Smooth muscle cell (in vitro differentiated cells): ENCODE data around the gene WHRN. TPM values are rescaled to one million over a fixed set of nuclear protein-coding genes. Genes with fewer than 3 reads are reported as not detected.

Experiments
- DNase-seq: peaks from one replicate; lab custom pipeline; 2025; ENCODE audit not compliant: unreplicated experiment; lab: John Stamatoyannopoulos, UW
- H2AFZ ChIP-seq: fragments of 200-600 bp; sonication (generic); 2 replicates; pipeline ENCODE4 v1.6.0; 2016; ENCODE audit warnings: antibody characterized with exemption, low read depth, mild to moderate bottlenecking
- H3F3A ChIP-seq: fragments of 200-600 bp; sonication (generic); 2 replicates; pipeline ENCODE4 v1.6.0; 2017; ENCODE audit warnings: antibody characterized with exemption, low read depth
- H3K27ac ChIP-seq: fragments of 200-600 bp; sonication (generic); 2 replicates; pipeline ENCODE4 v1.5.1; 2016; ENCODE audit warnings: low read depth, mild to moderate bottlenecking
- H3K27me3 ChIP-seq: fragments of 200-600 bp; sonication (generic); 2 replicates; pipeline ENCODE4 v1.6.1; 2016; ENCODE audit warnings: low read depth, mild to moderate bottlenecking
- H3K36me3 ChIP-seq: fragments of 200-600 bp; sonication (generic); 2 replicates; pipeline ENCODE4 v1.5.1; 2016; ENCODE audit warnings: low read depth
- H3K4me1 ChIP-seq: fragments of 200-600 bp; sonication (generic); 2 replicates; pipeline ENCODE4 v1.5.1; 2016; ENCODE audit warnings: low read depth
- H3K4me2 ChIP-seq: fragments of 200-600 bp; sonication (generic); 2 replicates; pipeline ENCODE4 v1.6.0; 2016; ENCODE audit warnings: mild to moderate bottlenecking
- H3K4me3 ChIP-seq: fragments of 200-600 bp; sonication (generic); 2 replicates; pipeline ENCODE4 v1.5.1; 2016; ENCODE audit warnings: mild to moderate bottlenecking
- H3K79me2 ChIP-seq: fragments of 200-600 bp; sonication (generic); 2 replicates; pipeline ENCODE4 v1.6.0; 2016; ENCODE audit warnings: low read depth, mild to moderate bottlenecking
- H3K9ac ChIP-seq: fragments of 200-600 bp; sonication (generic); 2 replicates; pipeline ENCODE4 v1.6.0; 2016; ENCODE audit warnings: low read depth
- H3K9me3 ChIP-seq: fragments of 200-600 bp; sonication (generic); replicated peaks from 2 replicates; pipeline ENCODE4 v1.5.1; 2016; ENCODE audit warnings: low read depth
- H4K20me1 ChIP-seq: fragments of 200-600 bp; sonication (generic); 2 replicates; pipeline ENCODE4 v1.6.0; 2016; ENCODE audit warnings: low read depth
- WGBS: methylation state at CpG from one replicate; pipeline ENCODE4 v1.1.7; 2016; ENCODE audit warnings: low lambda C conversion rate; 5-methylcytosine and 5-hydroxymethylcytosine counted together
- polyA plus RNA-seq: library from polyadenylated mRNA; unstranded; fragments of >200 nt; fragmentation: Nextera tagmentation; extraction: Ambion mirVana; gene quantifications from 2 replicates; pipeline ENCODE4 v1.2.1, GENCODE V29; 2016
- total RNA-seq: library from RNA; depleted of rRNA; stranded (reverse); fragments of >200 nt; gene quantifications from 2 replicates; pipeline ENCODE4 v1.2.3, GENCODE V29; 2014
- TF ChIP-seq, protein P1 (sequence below): fragments of 200-600 bp; sonication (generic); IDR thresholded peaks from 2 replicates; pipeline ENCODE4 v1.5.1; 2017; ENCODE audit warnings: borderline replicate concordance, mild to moderate bottlenecking, antibody characterized with exemption; ENCODE audit not compliant: insufficient read depth, poor library complexity, severe bottlenecking

WHRN gene
- total and polyA plus RNA-seq, 2 experiments from 2014 or later = 3.6 to 12.9 TPM

DNA sequence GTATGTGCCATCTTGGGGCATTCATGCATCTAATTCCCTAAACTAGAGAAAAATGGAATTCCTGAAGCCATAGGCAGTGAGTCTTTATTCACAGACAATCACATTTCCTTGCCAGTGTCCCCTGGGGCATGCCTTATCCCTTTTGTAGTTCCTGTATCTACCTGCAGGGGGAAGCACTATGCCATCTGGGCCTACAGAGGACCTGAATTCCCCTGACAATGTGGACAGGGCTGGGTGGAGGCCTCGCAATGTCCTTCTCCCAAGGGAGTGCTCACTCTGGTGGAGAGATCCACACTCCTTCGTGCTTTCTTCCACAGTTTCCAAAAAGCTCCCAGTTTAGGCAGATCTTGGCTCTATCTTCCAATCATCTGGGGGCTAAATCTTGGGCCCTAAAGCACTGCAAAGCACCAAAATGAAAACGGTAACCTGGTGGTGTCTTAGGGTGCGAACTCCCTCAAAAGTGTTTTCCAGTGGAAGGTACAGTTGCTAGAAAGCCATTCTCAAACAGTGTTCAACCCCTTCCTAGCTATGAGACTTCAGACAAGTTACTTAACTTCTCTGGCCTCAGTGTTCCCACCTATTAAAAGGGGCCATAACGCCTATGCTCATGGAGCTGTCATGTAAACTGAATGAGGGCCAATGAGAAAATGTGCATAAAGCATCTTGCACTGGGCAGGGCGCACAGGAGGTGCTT lies 17.5 kb downstream of the WHRN start:
- no peak overlapping the region for H2AFZ ChIP-seq
- no peaks in the 10 kb centered on the region for H3F3A ChIP-seq
- peak; percentile 17 for DNase-seq
- TF ChIP-seq, protein P1, sequence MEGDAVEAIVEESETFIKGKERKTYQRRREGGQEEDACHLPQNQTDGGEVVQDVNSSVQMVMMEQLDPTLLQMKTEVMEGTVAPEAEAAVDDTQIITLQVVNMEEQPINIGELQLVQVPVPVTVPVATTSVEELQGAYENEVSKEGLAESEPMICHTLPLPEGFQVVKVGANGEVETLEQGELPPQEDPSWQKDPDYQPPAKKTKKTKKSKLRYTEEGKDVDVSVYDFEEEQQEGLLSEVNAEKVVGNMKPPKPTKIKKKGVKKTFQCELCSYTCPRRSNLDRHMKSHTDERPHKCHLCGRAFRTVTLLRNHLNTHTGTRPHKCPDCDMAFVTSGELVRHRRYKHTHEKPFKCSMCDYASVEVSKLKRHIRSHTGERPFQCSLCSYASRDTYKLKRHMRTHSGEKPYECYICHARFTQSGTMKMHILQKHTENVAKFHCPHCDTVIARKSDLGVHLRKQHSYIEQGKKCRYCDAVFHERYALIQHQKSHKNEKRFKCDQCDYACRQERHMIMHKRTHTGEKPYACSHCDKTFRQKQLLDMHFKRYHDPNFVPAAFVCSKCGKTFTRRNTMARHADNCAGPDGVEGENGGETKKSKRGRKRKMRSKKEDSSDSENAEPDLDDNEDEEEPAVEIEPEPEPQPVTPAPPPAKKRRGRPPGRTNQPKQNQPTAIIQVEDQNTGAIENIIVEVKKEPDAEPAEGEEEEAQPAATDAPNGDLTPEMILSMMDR = peak; percentile 72
- H3K4me1 ChIP-seq = no peaks in the 10 kb centered on the region
- H3K4me2 ChIP-seq = no peak overlapping the region
- no peaks in the 10 kb centered on the region for H3K9me3 ChIP-seq
- WGBS = 71% methylated on average over 6 of the region's 6 CpGs
- H3K9ac ChIP-seq = no peak overlapping the region
- no peak overlapping the region for H3K4me3 ChIP-seq
- H3K79me2 ChIP-seq = no peaks in the 10 kb centered on the region
- H3K36me3 ChIP-seq = no peaks in the 10 kb centered on the region
- H3K27ac ChIP-seq = no peak overlapping the region
- H4K20me1 ChIP-seq = peaks cover 10% of the 10 kb centered on the region
- H3K27me3 ChIP-seq = no peaks in the 10 kb centered on the region

DNA sequence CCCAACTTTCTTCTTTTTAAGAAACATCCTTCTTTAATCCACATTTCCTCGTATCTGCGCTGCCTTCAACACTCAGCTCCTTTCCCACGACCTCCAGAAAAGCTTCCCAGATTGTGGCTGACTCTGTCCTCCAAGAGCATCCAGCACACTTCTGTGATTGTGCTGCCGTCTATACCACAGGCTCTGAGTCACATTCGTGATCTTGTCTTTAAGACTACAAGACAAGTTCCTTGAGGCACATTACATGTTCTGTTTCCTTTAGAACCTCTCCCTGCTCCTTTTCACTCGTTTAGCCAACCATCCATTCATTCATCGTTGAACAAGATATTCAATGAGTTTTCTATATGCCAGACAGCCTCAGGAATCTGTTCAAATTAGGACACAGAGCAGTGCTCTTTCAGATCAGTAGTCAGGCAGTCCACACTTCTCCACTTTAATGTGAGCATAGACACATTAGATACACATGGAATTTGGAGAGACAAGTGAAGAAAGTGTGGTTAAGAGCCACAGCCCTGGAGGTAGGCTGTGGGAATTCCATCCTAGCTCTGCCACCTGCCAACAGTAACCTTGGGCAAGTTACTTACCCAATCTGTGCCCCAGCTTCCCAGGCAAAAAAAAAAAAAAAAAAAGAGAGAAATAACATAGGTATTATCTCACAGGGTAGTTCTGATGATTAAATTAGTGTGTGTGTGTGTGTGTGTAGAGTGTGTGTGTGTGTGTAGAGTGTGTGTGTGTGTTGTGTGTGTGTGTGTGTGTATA lies 18.9 kb downstream of the WHRN start:
- no peak overlapping the region for H2AFZ ChIP-seq
- no peak overlapping the region for H3K27ac ChIP-seq
- WGBS = 65% methylated on average over 7 of the region's 7 CpGs
- H4K20me1 ChIP-seq = peaks cover 12% of the 10 kb centered on the region
- no peak overlapping the region for H3K4me3 ChIP-seq
- no peaks in the 10 kb centered on the region for H3K9me3 ChIP-seq
- no peaks in the 10 kb centered on the region for H3F3A ChIP-seq
- H3K4me1 ChIP-seq = no peaks in the 10 kb centered on the region
- H3K27me3 ChIP-seq = no peaks in the 10 kb centered on the region
- H3K79me2 ChIP-seq = no peaks in the 10 kb centered on the region
- DNase-seq = no peak
- no peak overlapping the region for H3K9ac ChIP-seq
- H3K36me3 ChIP-seq = no peaks in the 10 kb centered on the region
- TF ChIP-seq, protein P1 = no peak
- no peak overlapping the region for H3K4me2 ChIP-seq

DNA sequence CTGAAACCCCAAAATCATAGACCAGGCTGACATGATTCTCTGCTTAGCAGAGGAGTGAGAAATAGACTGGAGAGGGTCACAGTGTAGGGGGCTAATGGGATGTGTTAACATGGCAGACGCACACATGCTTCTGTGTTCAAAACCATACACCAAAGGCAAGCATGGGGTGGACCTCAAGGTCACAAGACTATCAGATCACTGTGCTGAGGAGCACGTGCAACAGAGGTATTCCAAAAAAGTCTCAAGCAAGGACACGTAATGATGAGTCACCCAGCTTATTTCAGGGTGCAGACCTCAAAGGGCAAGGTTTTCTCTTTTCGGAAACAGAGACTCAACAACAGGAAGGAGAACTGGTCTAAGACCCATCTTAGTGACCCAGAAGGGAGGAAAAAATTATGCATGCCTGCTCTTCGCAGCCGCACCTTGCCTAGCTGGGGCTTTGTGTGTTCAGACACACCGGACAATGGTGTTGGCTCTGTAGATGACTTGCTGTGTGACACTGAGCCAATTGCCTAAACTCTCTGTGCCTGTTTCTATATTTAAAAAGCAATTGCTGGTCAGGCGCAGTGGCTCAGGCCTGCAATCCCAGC lies 20.3 kb downstream of the WHRN start:
- no peaks in the 10 kb centered on the region for H3K27me3 ChIP-seq
- no peak overlapping the region for H3K4me3 ChIP-seq
- TF ChIP-seq, protein P1 = no peak
- no peak overlapping the region for H3K9ac ChIP-seq
- peaks cover 12% of the 10 kb centered on the region for H4K20me1 ChIP-seq
- H3K36me3 ChIP-seq = no peaks in the 10 kb centered on the region
- H3K9me3 ChIP-seq = no peaks in the 10 kb centered on the region
- H3F3A ChIP-seq = no peaks in the 10 kb centered on the region
- H2AFZ ChIP-seq = no peak overlapping the region
- WGBS = 84% methylated on average over 8 of the region's 8 CpGs
- H3K4me2 ChIP-seq = no peak overlapping the region
- H3K79me2 ChIP-seq = no peaks in the 10 kb centered on the region
- no peak for DNase-seq
- H3K4me1 ChIP-seq = no peaks in the 10 kb centered on the region
- no peak overlapping the region for H3K27ac ChIP-seq
